Activated CD4-positive, CD25-positive, alpha-beta regulatory T cell treated with anti-CD3 and anti-CD28 coated beads, Interleukin-2, amount 50 U/mL, for 24 hours (primary cell): ENCODE data around the gene AMZ2.
A peak's percentile ranks its signal among the peaks of the same experiment; 100 is the strongest.

Experiments
- ATAC-seq, 2 donors: fragments of 150-1000 bp; cut with Tn5 transposase; one replicate each; pipeline ENCODE4 v1.10.0; 2021; ENCODE audit warnings: mild to moderate bottlenecking in 1 of 2, moderate library complexity in 1 of 2

AMZ2 gene

GRCh38 chr17:68291836-68292688 lies 44.2 kb downstream of the AMZ2 start:
- peak; percentile 69 to 75 for ATAC-seq

- ATAC-seq = no peak
Measured at GRCh38 chr17:68292689-68293040, 44.8 kb downstream of the AMZ2 start.

- ATAC-seq = no peak
Measured at GRCh38 chr17:68293490-68294195, 45.8 kb downstream of the AMZ2 start.

DNA sequence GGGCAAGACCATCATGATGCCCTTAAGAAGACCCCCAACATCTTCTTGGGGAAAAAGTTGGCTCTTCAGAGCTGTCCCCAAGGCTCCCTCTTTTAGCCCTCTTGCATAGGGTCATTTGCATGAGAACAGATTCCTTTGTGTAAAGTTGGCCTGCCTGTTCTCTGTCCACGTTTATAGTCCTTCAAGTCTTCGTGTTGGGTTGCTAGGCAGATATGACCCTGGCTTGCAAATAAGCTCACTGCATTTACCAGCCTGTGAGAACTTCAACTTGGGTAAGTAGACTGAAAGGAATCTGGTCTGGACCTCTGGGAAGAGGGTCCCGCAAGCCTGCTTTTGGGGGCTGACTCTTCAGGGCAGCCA lies 46.3 kb downstream of the AMZ2 start:
- no peak for ATAC-seq

DNA sequence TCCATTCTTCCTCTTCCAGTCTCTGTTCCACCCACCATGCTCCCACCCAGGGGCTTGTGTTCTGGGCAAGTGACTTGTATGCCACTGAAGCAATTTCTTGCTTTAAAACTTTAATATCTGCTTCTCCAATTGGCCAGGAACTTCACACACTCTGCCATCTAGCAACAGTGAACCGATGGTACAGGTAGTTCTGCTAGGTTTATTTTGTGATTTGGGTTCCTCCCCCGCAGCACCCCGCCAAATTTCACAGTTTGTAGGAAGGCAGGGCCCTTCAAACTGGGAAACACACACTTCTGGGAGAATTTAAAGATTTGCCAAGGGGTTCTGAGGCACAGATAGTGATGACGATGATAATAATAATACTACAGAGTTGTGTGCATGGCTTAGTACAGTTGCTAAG lies 46.8 kb downstream of the AMZ2 start:
- ATAC-seq = no peak

DNA sequence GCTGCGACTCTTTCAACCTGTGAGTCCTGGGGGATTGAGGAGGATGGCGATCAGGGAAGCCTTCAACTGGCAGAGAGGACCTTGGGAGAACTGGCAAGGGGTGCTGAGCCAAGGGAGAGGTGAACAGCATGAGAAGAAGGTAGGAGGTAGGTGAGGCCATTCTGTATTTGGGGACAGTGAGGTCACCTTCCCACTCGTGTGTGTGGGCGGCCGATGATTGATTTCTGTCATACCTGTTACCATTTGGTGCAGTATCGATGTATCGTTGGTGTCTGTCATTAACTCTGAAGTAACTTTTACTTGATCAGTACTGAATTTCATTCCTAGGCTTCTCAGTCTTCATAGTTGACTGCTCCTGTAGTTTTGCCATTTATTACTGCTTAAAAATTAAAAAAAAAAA lies 47.2 kb downstream of the AMZ2 start:
- ATAC-seq = no peak

DNA sequence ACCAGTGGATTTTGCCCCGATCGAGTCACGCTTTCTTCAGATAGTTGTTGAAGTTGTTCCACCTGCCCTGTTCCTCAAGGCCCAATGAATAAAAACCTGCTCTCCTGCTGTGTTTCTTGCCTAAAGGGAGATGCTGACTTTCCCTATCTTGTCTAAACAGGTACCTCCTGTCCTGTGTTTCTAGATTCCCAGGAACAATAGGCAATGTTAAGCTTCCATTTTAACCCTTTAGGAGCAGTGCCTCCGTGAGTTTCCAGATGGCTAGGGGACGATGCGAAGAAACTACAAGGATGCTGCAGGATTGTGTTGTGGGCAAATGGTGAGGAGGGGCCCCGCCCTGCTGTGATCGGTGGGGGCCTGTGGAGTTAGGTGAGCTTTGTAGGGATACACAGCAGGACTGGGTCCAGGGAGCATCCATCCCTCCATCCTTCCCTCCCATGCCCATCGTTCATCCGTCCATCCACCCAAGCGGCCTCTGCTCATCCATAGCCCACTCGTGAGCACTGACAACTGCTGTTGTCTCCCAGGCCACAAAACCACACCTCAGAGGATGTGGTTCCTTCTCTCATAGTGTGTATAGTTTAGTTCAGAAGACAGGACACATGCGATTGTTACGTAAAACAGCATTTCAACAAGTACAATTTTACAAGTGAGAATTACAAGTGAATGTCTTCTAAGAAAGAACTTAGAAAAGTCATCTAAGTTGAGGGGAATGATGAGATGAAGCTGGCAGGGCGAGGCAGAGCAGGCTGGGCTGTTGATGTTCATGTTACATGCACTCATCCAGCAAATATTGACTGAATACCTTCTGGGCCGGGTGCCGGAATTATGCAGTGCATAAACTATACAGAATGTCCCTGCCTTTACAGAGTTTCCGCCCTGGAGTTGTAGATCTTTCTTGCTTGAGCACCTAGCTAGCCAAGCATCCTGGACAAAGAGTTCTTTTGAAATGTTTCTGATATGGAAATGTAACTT lies 48.7 kb downstream of the AMZ2 start:
- ATAC-seq = no peak

DNA sequence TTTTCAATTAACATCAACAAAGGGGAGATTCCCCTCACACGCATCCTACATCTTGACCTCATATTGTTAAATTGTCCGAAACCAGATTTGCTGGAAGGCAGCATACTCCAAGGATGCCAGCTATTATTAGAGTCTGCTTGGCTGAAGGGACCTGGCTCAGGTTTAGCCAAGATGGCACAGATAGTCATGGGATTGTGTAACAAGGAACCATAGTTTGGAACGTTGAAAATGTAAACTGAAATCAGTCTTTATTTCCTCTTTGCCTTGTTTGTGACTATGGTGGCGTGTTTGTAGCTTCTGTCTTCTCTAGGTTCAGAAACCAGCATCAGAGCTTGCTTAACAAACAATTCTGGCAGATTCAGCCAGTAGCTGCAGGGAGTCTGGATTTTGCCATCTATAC lies 49.4 kb downstream of the AMZ2 start:
- no peak for ATAC-seq

- ATAC-seq = no peak
Measured at GRCh38 chr17:68298601-68299000, 50.8 kb downstream of the AMZ2 start.

DNA sequence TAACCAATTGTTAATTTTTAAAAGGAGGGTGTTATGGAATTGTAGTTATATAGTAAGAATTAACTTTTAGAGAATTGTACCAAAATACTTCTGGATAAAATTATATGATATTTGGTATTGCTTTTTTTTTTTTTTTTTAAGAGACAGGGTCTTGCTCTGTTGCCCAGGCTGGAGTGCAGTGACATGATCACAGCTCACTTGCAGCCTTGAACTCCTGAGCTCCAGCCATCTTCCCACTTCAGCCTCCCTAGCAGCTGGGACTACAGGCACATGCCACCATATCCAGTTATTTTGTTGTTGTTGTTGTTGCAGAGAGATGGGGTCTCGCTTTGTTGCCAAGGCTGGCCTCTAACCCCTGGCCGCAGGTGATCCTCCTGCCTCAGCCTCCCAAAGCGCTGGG lies 52.0 kb downstream of the AMZ2 start:
- ATAC-seq = no peak

DNA sequence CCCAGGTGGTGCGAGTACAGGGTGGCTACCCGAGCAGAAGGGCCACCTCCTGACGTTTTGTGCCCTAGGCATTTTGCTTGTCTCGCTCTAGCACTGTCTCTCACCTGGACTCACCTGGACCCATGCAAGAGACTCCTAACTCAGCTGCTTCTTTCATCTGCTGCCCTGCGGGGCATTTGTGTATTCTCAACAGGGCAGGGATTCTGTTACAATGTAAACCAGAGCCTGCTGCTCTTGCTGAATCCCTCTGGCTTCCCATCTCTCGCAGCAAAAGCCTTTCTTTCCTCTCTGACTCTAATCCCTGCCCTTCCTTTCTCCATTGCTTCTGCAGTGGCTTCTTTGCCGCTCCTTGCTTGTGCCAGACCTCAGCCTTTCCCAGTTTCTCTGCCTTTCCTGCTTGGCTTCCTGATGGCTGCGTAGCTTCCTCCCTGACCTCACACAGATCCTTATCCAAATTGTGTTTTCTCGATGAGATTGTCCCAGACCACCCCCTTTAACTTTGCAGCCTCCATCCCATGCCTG lies 53.7 kb downstream of the AMZ2 start:
- no peak for ATAC-seq

DNA sequence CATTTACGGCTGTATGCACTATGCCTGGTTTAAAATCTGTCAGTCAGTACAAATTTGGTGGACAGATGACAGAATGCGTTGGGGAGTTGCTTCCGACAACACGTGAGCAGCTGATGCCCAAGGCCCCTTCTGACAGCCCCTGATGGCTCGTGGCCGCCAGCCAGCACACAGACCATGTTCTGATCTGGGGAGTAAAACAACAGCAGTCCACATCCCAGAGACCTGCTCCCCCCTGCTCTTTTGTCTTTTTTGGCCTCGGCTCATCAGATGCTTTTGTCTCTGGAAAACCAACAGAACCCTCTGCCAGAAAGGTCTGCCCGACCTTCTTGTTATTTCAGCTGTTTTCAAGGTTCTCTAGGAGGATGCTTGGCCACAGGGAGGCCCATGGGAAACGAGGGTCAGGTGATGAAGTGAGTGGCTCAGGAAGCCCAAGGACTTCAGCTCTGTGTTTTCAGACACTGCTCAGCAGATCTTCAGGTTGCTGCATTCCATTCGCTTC lies 54.3 kb downstream of the AMZ2 start:
- no peak for ATAC-seq

DNA sequence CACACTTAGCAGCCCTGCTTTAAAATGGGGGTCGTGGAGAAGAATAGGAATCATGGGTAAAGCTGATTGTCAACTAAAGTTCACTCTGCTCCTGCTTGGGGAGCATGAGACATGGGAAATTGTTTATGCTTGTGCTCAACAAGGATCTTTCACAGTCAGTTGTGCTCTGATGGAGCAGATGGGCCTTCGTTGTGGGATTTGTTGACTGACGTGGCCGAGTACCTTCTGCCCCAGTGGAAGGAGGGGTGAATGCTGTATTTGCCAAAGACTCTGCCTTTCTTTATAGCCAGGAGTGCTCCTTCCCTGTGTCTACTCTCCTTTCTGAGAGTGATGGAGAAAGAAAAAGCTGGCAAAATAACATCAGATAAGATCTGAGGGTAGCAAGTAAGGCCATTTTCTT lies 54.8 kb downstream of the AMZ2 start:
- ATAC-seq = no peak

DNA sequence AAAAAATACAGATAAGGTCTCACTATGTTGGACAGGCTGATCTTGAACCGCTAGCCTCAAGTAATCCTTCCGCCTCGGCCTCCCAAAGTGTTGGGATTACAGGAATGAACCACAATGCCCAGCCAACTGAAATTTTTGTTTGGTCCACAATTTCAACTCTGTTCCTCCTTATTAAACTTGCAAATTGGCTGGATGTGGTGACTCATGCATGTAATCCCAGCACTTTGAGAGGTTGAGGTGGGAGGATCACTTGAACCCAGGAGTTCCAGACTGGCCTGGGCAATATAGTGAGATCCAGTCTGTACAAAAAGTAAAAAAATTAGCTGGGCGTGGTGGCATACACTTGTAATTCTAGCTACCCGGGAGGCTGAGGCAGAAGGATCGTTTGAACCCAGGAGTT lies 56.9 kb downstream of the AMZ2 start:
- ATAC-seq = no peak

- no peak for ATAC-seq
Measured at GRCh38 chr17:68305142-68305541, 57.3 kb downstream of the AMZ2 start.
